Measurements from ENCODE around the gene MLKL.

Gene MLKL

DNA sequence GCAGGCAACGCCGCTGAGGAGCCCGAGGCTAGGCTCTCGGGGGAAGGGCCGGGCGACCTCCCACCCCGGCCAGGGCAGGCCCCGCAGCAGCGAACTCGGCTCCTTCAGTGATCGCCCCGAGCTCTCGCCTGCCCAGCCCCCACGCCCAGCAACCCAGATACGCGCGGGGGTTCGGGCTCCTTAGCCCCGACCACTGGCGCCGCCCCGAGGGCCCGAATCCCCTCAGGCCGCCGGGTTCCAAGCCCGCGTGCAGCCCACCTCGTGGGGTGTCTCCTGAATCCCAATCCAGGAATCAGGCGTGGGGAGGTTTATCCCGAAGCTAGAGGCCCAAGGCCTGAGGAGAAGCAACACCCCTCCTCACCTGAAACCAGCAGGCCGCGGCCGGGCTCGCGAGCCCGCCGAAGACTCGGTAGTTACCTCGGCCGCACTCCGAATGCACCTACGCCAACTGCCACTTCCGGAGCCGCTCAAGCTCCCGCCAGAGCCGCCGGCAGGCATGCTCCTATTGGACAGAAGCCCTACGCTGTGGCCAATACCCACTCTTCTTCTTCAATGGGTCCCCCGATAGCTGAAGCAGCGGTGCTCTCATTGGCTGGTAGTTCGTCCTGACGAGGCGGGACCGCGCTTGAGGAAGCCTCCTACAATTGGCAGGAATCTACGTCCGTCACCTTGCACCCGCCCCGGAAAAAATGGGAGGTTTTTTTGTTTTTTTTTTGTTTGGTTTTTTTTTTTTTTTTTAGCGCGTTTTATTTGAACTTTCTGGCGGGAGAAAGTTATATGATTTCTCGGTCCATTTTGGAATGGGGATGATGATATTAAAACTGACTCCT, 34.0 kb downstream of the MLKL start, which contains the start of gene RFWD3:
TSS of gene RFWD3 (minus strand) at position 453 of the 830 bp plus-strand sequence. CDS start 5,428 bp downstream, outside the sequence.
- ChIA-PET CTCF (interaction anchor here (1.0 to 2.3 kb wide), 3 partner anchors 11 to 35 kb away, joined by 4 to 11 read pairs (median 4); partner anchors contain the start of gene MLKL), POLR2A (interaction anchor here (0.8 kb wide), 1 partner anchor 60 kb away, joined by 6 read pairs; the partner anchor contains the start of gene GLG1)
- WGBS (ENCODE audit: insufficient coverage) = under 1% methylated on average over 51 of the region's 63 CpGs
- Histone ChIP-seq H3K9me3 (ENCODE audit: control extremely low read depth in 1 of 5, control insufficient read depth in 4 of 5, insufficient read depth in 2 of 5, low read depth in 1 of 5, low read length in 4 of 5) (no peaks in the 10 kb centered on the region), H3K4me3 (ENCODE audit: control insufficient read depth in 1 of 7, extremely low read depth in 1 of 7, insufficient read depth in 4 of 7, low read depth in 2 of 7, low read length in 6 of 7) (peak within 1 kb of the TSS; percentile 91 to 97 (median 92)), H3K36me3 (ENCODE audit: control insufficient read depth in 4 of 4, insufficient read depth in 4 of 4, low read length in 3 of 4) (peaks cover 3 to 37% (median 22%) of the 10 kb centered on the region in 4 experiments), H3K27ac (ENCODE audit: insufficient read depth in 1 of 2, low read depth in 1 of 2, low read length in 2 of 2, poor library complexity in 1 of 2, severe bottlenecking in 2 of 2) (peak within 1 kb of the TSS; percentile 93 to 97), H3K27me3 (replicated peaks in 2 of 5; ENCODE audit: control insufficient read depth in 4 of 5, insufficient read depth in 5 of 5, low read length in 4 of 5) (no peaks in the 10 kb centered on the region), H3K4me1 (ENCODE audit: control extremely low read depth in 1 of 4, control insufficient read depth in 4 of 4, insufficient read depth in 4 of 4, low read length in 3 of 4) (peaks cover 8 to 20% (median 13%) of the 10 kb centered on the region in 4 experiments)
- DNase-seq = peak; percentile 99 to 100 (median 100)

DNA sequence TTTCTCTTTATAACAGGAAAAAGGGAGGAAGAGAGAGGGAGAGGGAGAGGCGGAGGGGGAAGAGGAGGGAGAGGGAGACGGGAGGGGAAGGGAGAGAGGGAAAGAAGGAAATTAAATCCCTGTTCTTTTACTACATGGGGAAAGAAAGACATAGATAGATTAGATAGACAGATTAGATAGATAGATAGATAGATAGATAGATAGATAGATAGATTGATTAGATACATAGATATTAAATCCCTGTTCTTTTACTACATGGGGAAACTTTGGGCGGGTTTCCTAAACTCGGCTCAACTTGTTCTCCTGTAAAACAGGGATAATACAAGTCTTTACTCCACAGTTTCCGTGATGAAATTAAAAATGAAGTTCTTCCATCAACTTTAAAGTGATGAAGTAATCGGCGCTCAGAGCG, 34.6 kb downstream of the MLKL start:
- peaks cover 8 to 20% (median 14%) of the 10 kb centered on the region in 4 experiments for H3K4me1 ChIP-seq (ENCODE audit: control extremely low read depth in 1 of 4, control insufficient read depth in 4 of 4, insufficient read depth in 4 of 4, low read length in 3 of 4)
- CTCF ChIA-PET = interaction anchor here (1.0 to 2.3 kb wide), 3 partner anchors 11 to 35 kb away, joined by 4 to 11 read pairs (median 4); partner anchors contain the start of gene MLKL
- WGBS (ENCODE audit: insufficient coverage) = 0% methylated on average over 4 of the region's 8 CpGs
- H3K27me3 ChIP-seq (replicated peaks in 2 of 5; ENCODE audit: control insufficient read depth in 4 of 5, insufficient read depth in 5 of 5, low read length in 4 of 5) = no peaks in the 10 kb centered on the region
- peak overlapping the region; percentile 93 to 97 for H3K27ac ChIP-seq (ENCODE audit: insufficient read depth in 1 of 2, low read depth in 1 of 2, low read length in 2 of 2, poor library complexity in 1 of 2, severe bottlenecking in 2 of 2)
- H3K4me3 ChIP-seq (ENCODE audit: control insufficient read depth in 1 of 7, extremely low read depth in 1 of 7, insufficient read depth in 4 of 7, low read depth in 2 of 7, low read length in 6 of 7) = peak overlapping the region; percentile 64 to 97 (median 92)
- H3K9me3 ChIP-seq (ENCODE audit: control extremely low read depth in 1 of 5, control insufficient read depth in 4 of 5, insufficient read depth in 2 of 5, low read depth in 1 of 5, low read length in 4 of 5) = no peaks in the 10 kb centered on the region
- POLR2A ChIA-PET = interaction anchor here (0.8 kb wide), 1 partner anchor 59 kb away, joined by 6 read pairs; the partner anchor contains the start of gene GLG1
- DNase-seq = no peak
- peaks cover 5 to 39% (median 23%) of the 10 kb centered on the region in 4 experiments for H3K36me3 ChIP-seq (ENCODE audit: control insufficient read depth in 4 of 4, insufficient read depth in 4 of 4, low read length in 3 of 4)

- whole genome bisulfite sequencing (ENCODE audit: insufficient coverage) = 83% methylated on average over 2 of the region's 5 CpGs
- no peaks in the 10 kb centered on the region for H3K27me3 ChIP-seq (replicated peaks in 2 of 5; ENCODE audit: control insufficient read depth in 4 of 5, insufficient read depth in 5 of 5, low read length in 4 of 5)
- H3K4me1 ChIP-seq (ENCODE audit: control extremely low read depth in 1 of 4, control insufficient read depth in 4 of 4, insufficient read depth in 4 of 4, low read length in 3 of 4) = peaks cover 0 to 24% (median 15%) of the 10 kb centered on the region in 4 experiments
Observed at GRCh38 chr16:74661064-74661463, 39.6 kb downstream of the MLKL start.

GRCh38 chr16:74660383-74660782, 40.3 kb downstream of the MLKL start:
- Histone ChIP-seq H3K9me3 (ENCODE audit: control extremely low read depth in 1 of 5, control insufficient read depth in 4 of 5, insufficient read depth in 2 of 5, low read depth in 1 of 5, low read length in 4 of 5) (no peaks in the 10 kb centered on the region), H3K36me3 (ENCODE audit: control insufficient read depth in 4 of 4, insufficient read depth in 4 of 4, low read length in 3 of 4) (peaks cover 10 to 88% (median 57%) of the 10 kb centered on the region in 4 experiments), H3K4me3 (ENCODE audit: control insufficient read depth in 1 of 7, extremely low read depth in 1 of 7, insufficient read depth in 4 of 7, low read depth in 2 of 7, low read length in 6 of 7) (no peak overlapping the region), H3K4me1 (ENCODE audit: control extremely low read depth in 1 of 4, control insufficient read depth in 4 of 4, insufficient read depth in 4 of 4, low read length in 3 of 4) (peaks cover 0 to 22% (median 10%) of the 10 kb centered on the region in 4 experiments), H3K27ac (ENCODE audit: insufficient read depth in 1 of 2, low read depth in 1 of 2, low read length in 2 of 2, poor library complexity in 1 of 2, severe bottlenecking in 2 of 2) (peak overlapping the region in 1 of 2 experiments; percentile 8), H3K27me3 (replicated peaks in 2 of 5; ENCODE audit: control insufficient read depth in 4 of 5, insufficient read depth in 5 of 5, low read length in 4 of 5) (no peaks in the 10 kb centered on the region)
- ChIA-PET CTCF (interaction anchor here (1.1 kb wide), 1 partner anchor 9 kb away, joined by 5 read pairs; no protein-coding TSS in a partner anchor), POLR2A (no interaction called here)
- WGBS (ENCODE audit: insufficient coverage) = 97% methylated on average over 4 of the region's 4 CpGs
- no peak for DNase-seq

More at GRCh38 chr16:74661064-74661463, 39.6 kb downstream of the MLKL start:
- POLR2A ChIA-PET = no interaction called here
- Histone ChIP-seq H3K36me3 (ENCODE audit: control insufficient read depth in 4 of 4, insufficient read depth in 4 of 4, low read length in 3 of 4) (peaks cover 10 to 83% (median 55%) of the 10 kb centered on the region in 4 experiments), H3K27ac (ENCODE audit: insufficient read depth in 1 of 2, low read depth in 1 of 2, low read length in 2 of 2, poor library complexity in 1 of 2, severe bottlenecking in 2 of 2) (no peak overlapping the region), H3K9me3 (ENCODE audit: control extremely low read depth in 1 of 5, control insufficient read depth in 4 of 5, insufficient read depth in 2 of 5, low read depth in 1 of 5, low read length in 4 of 5) (no peaks in the 10 kb centered on the region), H3K4me3 (ENCODE audit: control insufficient read depth in 1 of 7, extremely low read depth in 1 of 7, insufficient read depth in 4 of 7, low read depth in 2 of 7, low read length in 6 of 7) (no peak overlapping the region)
- DNase-seq = no peak
- CTCF ChIA-PET = interaction anchor here (0.6 to 0.8 kb wide), 2 partner anchors 9 to 170 kb away, joined by 3 read pairs; no protein-coding TSS in a partner anchor

DNA sequence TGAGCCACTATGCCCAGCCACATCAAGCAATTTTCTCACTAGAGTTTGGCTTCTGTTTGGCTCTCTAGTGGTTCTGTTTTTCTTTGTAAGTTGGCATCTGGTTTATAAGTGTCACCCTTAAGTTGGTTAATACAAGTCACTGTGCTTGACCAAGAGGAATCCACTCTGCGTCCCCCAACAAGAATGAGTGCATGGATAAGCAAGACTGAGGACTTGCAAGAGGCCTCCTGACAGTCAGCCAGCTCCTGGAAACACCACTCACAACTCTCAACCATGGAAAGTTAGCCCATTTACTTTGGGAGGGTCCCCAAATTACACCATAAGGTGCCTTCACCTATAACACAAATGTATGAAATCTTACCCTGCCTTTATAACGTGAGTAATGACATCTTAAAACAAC, 41.6 kb downstream of the MLKL start:
- Histone ChIP-seq H3K36me3 (ENCODE audit: control insufficient read depth in 4 of 4, insufficient read depth in 4 of 4, low read length in 3 of 4) (peaks cover 10 to 89% (median 54%) of the 10 kb centered on the region in 4 experiments), H3K4me1 (ENCODE audit: control extremely low read depth in 1 of 4, control insufficient read depth in 4 of 4, insufficient read depth in 4 of 4, low read length in 3 of 4) (peaks cover 0 to 25% (median 12%) of the 10 kb centered on the region in 4 experiments), H3K27ac (ENCODE audit: insufficient read depth in 1 of 2, low read depth in 1 of 2, low read length in 2 of 2, poor library complexity in 1 of 2, severe bottlenecking in 2 of 2) (no peak overlapping the region), H3K4me3 (ENCODE audit: control insufficient read depth in 1 of 7, extremely low read depth in 1 of 7, insufficient read depth in 4 of 7, low read depth in 2 of 7, low read length in 6 of 7) (no peak overlapping the region), H3K9me3 (ENCODE audit: control extremely low read depth in 1 of 5, control insufficient read depth in 4 of 5, insufficient read depth in 2 of 5, low read depth in 1 of 5, low read length in 4 of 5) (no peaks in the 10 kb centered on the region), H3K27me3 (replicated peaks in 2 of 5; ENCODE audit: control insufficient read depth in 4 of 5, insufficient read depth in 5 of 5, low read length in 4 of 5) (no peaks in the 10 kb centered on the region)
- 100% methylated on average over 1 of the region's 2 CpGs for WGBS (ENCODE audit: insufficient coverage)
- CTCF ChIA-PET = no interaction called here
- POLR2A ChIA-PET = no interaction called here
- DNase-seq = no peak

GRCh38 chr16:74657870-74658642, 42.6 kb downstream of the MLKL start:
- no peak for DNase-seq
- 75% methylated on average over 2 of the region's 5 CpGs for WGBS (ENCODE audit: insufficient coverage)
- no peaks in the 10 kb centered on the region for H3K27me3 ChIP-seq (replicated peaks in 2 of 5; ENCODE audit: control insufficient read depth in 4 of 5, insufficient read depth in 5 of 5, low read length in 4 of 5)
- ChIA-PET CTCF (interaction anchor here (1.2 kb wide), 1 partner anchor 9 kb away, joined by 4 read pairs; no protein-coding TSS in a partner anchor), POLR2A (no interaction called here)
- no peak overlapping the region for H3K27ac ChIP-seq (ENCODE audit: insufficient read depth in 1 of 2, low read depth in 1 of 2, low read length in 2 of 2, poor library complexity in 1 of 2, severe bottlenecking in 2 of 2)
- H3K4me1 ChIP-seq (ENCODE audit: control extremely low read depth in 1 of 4, control insufficient read depth in 4 of 4, insufficient read depth in 4 of 4, low read length in 3 of 4) = peaks cover 0 to 29% (median 13%) of the 10 kb centered on the region in 4 experiments
- peaks cover 7 to 85% (median 48%) of the 10 kb centered on the region in 4 experiments for H3K36me3 ChIP-seq (ENCODE audit: control insufficient read depth in 4 of 4, insufficient read depth in 4 of 4, low read length in 3 of 4)
- no peaks in the 10 kb centered on the region for H3K9me3 ChIP-seq (ENCODE audit: control extremely low read depth in 1 of 5, control insufficient read depth in 4 of 5, insufficient read depth in 2 of 5, low read depth in 1 of 5, low read length in 4 of 5)
- H3K4me3 ChIP-seq (ENCODE audit: control insufficient read depth in 1 of 7, extremely low read depth in 1 of 7, insufficient read depth in 4 of 7, low read depth in 2 of 7, low read length in 6 of 7) = no peak overlapping the region
